PC-3 (cell line): ENCODE data around the gene SOS1. TPM values are rescaled to one million over a fixed set of nuclear protein-coding genes. Genes with fewer than 3 reads are reported as not detected.
A peak's percentile ranks its signal among the peaks of the same experiment; 100 is the strongest.
"Not testable (repeated sequence)": the region's sequence is repeated elsewhere in the genome, so short reads cannot be mapped to it uniquely, and the experiment has no call there.

Experiments used
- ATAC-seq: fragments of 200-7000 bp; cut with Tn5 transposase; 2 replicates; pipeline ENCODE4 v1.9.1; 2020; ENCODE audit warnings: mild to moderate bottlenecking, moderate library complexity
- BruUV-seq: library from RNA; stranded (reverse); fragments of 400-500 nt; replicated peaks from 2 replicates; lab custom pipeline; 2021; lab: Mats Ljungman, UMichigan
- CTCF ChIA-PET: fragments of 300-600 bp; sonication (Branson Sonifier 250); formaldehyde crosslinking; loops from one replicate; lab custom pipeline; 2022; ENCODE audit warnings: antibody characterized with exemption; lab: Charles Lee
- POLR2A ChIA-PET: fragments of 300-600 bp; sonication (Branson Sonifier 250); formaldehyde crosslinking; loops from one replicate; lab custom pipeline; 2022; ENCODE audit warnings: antibody characterized with exemption; ENCODE audit not compliant: unreplicated experiment; lab: Charles Lee
- DNase-seq: peaks from one replicate; pipeline ENCODE4 v3.0.0-alpha.2; 2015
- H2AFZ ChIP-seq: fragments of 300-600 bp; sonication (generic); 2 replicates; pipeline ENCODE4 v1.6.0; 2016; ENCODE audit warnings: antibody characterized with exemption, low read length
- H3F3A ChIP-seq: fragments of 300-600 bp; sonication (generic); one replicate; pipeline ENCODE4 v1.6.0; 2017; ENCODE audit warnings: antibody characterized with exemption, low read length, control low read depth, mild to moderate bottlenecking; ENCODE audit not compliant: unreplicated experiment
- H3K27ac ChIP-seq: fragments of 300-600 bp; sonication (generic); 2 replicates; pipeline ENCODE4 v1.5.1; 2016; ENCODE audit warnings: mild to moderate bottlenecking, low read length
- H3K27me3 ChIP-seq: fragments of 300-600 bp; sonication (generic); 2 replicates; pipeline ENCODE4 v1.6.1; 2016; ENCODE audit warnings: low read length, mixed read lengths
- H3K36me3 ChIP-seq: fragments of 300-600 bp; sonication (generic); 2 replicates; pipeline ENCODE4 v1.6.1; 2016; ENCODE audit warnings: low read depth, mixed run types, low read length, mixed read lengths
- H3K4me1 ChIP-seq: fragments of 300-600 bp; sonication (generic); 2 replicates; pipeline ENCODE4 v1.5.1; 2016; ENCODE audit warnings: low read length; ENCODE audit not compliant: insufficient read depth
- H3K4me2 ChIP-seq: fragments of 300-600 bp; sonication (generic); 2 replicates; pipeline ENCODE4 v1.6.0; 2016; ENCODE audit warnings: low read length
- H3K4me3 ChIP-seq: fragments of 300-600 bp; sonication (generic); 2 replicates; pipeline ENCODE4 v1.5.1; 2016; ENCODE audit warnings: mild to moderate bottlenecking, low read length, mixed read lengths
- H3K79me2 ChIP-seq: fragments of 300-600 bp; sonication (generic); 2 replicates; pipeline ENCODE4 v1.6.1; 2017; ENCODE audit warnings: low read length, mixed read lengths
- H3K9ac ChIP-seq: fragments of 300-600 bp; sonication (generic); 2 replicates; pipeline ENCODE4 v1.6.0; 2016; ENCODE audit warnings: mild to moderate bottlenecking, low read length
- H3K9me2 ChIP-seq: fragments of 300-600 bp; sonication (generic); replicated peaks from 2 replicates; pipeline ENCODE4 v1.6.1; 2016; ENCODE audit warnings: mixed run types, low read length, mixed read lengths
- H3K9me3 ChIP-seq: fragments of 300-600 bp; sonication (generic); 2 replicates; pipeline ENCODE4 v1.6.1; 2016; ENCODE audit warnings: low read length, mixed read lengths
- H4K20me1 ChIP-seq: fragments of 300-600 bp; sonication (generic); 2 replicates; pipeline ENCODE4 v1.6.1; 2016; ENCODE audit warnings: low read length, mixed read lengths
- EZH2 ChIP-seq: fragments of 300-600 bp; sonication (generic); IDR thresholded peaks from one replicate; pipeline ENCODE4 v1.6.1; 2017; ENCODE audit warnings: antibody characterized with exemption, mild to moderate bottlenecking, low read length; ENCODE audit not compliant: unreplicated experiment
- EZH2phosphoT487 ChIP-seq: fragments of 300-600 bp; sonication (generic); IDR thresholded peaks from 2 replicates; pipeline ENCODE4 v1.6.1; 2018; ENCODE audit warnings: mild to moderate bottlenecking, antibody characterized with exemption, low read length, borderline replicate concordance
- intact Hi-C: fragments of 100-400 bp; cut with micrococcal nuclease; formaldehyde crosslinking; loops from 2 replicates; pipeline ENCODE4 v1.9.0; 2023
- total RNA-seq: library from RNA; depleted of rRNA; stranded (reverse); fragments of >200 nt; gene quantifications from 2 replicates; pipeline ENCODE4 v1.2.3, GENCODE V29; 2014
- TF ChIP-seq, protein P1 (sequence below): fragments of 300-600 bp; sonication (generic); conservative IDR thresholded peaks from 2 replicates; pipeline ENCODE4 v1.5.1; 2017; ENCODE audit warnings: antibody characterized with exemption, low read depth, mild to moderate bottlenecking, low read length

SOS1 gene
- total RNA-seq, 1 experiment from 2014 or later = 9.7 TPM

GRCh38 chr2:38937548-38937947, 183.3 kb downstream of the SOS1 start:
- Histone ChIP-seq H3K27ac (no peak overlapping the region), H3K4me2 (no peak overlapping the region), H3F3A (no peaks in the 10 kb centered on the region), H3K36me3 (no peaks in the 10 kb centered on the region), H3K4me3 (no peak overlapping the region), H4K20me1 (no peaks in the 10 kb centered on the region), H2AFZ (no peak overlapping the region), H3K27me3 (no peaks in the 10 kb centered on the region), H3K4me1 (peaks cover 11% of the 10 kb centered on the region; the same call in 1 of the 2 replicates), H3K9ac (no peak overlapping the region), H3K79me2 (no peaks in the 10 kb centered on the region), H3K9me3 (no peaks in the 10 kb centered on the region), H3K9me2 (no peaks in the 10 kb centered on the region)
- ChIA-PET CTCF (no interaction called here), POLR2A (no interaction called here)
- DNase-seq (no peak), ATAC-seq (no peak)
- TF ChIP-seq EZH2 (no peak), EZH2phosphoT487 (no peak)
- TF ChIP-seq, protein P1, sequence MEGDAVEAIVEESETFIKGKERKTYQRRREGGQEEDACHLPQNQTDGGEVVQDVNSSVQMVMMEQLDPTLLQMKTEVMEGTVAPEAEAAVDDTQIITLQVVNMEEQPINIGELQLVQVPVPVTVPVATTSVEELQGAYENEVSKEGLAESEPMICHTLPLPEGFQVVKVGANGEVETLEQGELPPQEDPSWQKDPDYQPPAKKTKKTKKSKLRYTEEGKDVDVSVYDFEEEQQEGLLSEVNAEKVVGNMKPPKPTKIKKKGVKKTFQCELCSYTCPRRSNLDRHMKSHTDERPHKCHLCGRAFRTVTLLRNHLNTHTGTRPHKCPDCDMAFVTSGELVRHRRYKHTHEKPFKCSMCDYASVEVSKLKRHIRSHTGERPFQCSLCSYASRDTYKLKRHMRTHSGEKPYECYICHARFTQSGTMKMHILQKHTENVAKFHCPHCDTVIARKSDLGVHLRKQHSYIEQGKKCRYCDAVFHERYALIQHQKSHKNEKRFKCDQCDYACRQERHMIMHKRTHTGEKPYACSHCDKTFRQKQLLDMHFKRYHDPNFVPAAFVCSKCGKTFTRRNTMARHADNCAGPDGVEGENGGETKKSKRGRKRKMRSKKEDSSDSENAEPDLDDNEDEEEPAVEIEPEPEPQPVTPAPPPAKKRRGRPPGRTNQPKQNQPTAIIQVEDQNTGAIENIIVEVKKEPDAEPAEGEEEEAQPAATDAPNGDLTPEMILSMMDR = no peak
- intact Hi-C loops = no loop called here
- BruUV-seq = no TSS peak

DNA sequence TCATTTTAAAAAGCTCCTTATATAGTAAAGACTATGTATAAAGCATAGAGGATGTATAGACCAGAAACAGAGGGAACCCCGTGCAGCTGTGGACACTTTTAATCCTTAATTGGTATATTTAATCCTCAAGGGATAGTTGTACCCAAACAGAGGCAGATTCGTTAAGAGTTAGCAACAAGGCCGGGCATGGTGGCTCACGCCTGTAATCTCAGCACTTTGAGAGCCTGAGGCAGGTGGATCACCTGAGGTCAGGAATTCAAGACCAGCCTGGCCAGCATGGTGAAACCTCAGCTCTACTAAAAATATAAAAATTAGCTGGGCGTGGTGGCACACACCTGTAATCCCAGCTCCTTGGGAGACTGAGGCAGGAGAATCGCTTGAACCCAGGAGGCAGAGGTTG, 184.3 kb downstream of the SOS1 start:
- H4K20me1 ChIP-seq, H3K79me2 ChIP-seq, H3K27me3 ChIP-seq, DNase-seq, intact Hi-C loops, H3K27ac ChIP-seq, H3F3A ChIP-seq, H3K9me2 ChIP-seq, H3K4me3 ChIP-seq, BruUV-seq, POLR2A ChIA-PET, H3K9ac ChIP-seq, ATAC-seq, H3K9me3 ChIP-seq, H3K36me3 ChIP-seq, H2AFZ ChIP-seq: not testable (repeated sequence)
- Histone ChIP-seq H3K4me1 (peaks cover 11% of the 10 kb centered on the region; the same call in 1 of the 2 replicates), H3K4me2 (peak overlapping the region; percentile 32; the same call in 1 of the 2 replicates)
- CTCF ChIA-PET = interaction anchor here (1.5 kb wide), 1 partner anchor 11 kb away, joined by 6 read pairs; no protein-coding TSS in a partner anchor

DNA sequence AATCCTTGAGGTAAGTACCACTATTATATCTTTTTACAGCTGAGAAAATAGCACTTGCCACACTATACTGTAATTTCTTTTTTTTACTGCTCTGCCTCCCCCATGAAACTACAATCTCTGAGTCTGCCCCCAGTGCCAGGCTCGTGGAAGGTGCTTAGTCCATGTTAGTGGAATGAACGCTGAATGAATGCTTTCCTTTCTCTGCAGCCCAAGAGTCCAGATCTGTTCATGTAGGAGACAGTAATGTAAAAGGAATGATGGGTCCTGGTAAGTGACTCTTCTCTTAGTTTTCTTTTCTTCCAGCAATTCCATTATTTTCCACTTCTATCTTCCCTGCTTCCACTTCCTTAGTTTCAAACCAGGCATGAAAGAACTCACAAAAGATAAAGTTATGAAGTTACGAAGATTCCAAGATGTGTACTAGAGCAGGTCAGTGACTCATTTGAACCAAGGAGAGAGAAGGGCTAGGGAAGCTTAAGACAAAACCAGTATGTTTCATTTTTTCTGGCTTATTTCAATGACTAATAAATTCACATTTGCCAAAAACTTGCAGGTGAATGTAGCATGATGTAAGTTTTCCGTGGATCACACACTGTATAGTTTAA, 185.2 kb downstream of the SOS1 start:
- Histone ChIP-seq H3K36me3 (no peaks in the 10 kb centered on the region), H4K20me1 (no peaks in the 10 kb centered on the region), H3F3A (no peaks in the 10 kb centered on the region), H3K27me3 (no peaks in the 10 kb centered on the region), H3K4me2 (peak overlapping the region; percentile 32), H3K9me3 (no peaks in the 10 kb centered on the region), H3K79me2 (no peaks in the 10 kb centered on the region), H3K4me1 (peaks cover 11% of the 10 kb centered on the region; the same call in 1 of the 2 replicates), H3K9me2 (no peaks in the 10 kb centered on the region), H3K27ac (no peak overlapping the region), H3K4me3 (peak overlapping the region; percentile 10; the same call in 1 of the 2 replicates), H3K9ac (no peak overlapping the region), H2AFZ (peak overlapping the region; percentile 11)
- ChIA-PET CTCF (interaction anchor here (1.5 kb wide), 1 partner anchor 12 kb away, joined by 6 read pairs; no protein-coding TSS in a partner anchor), POLR2A (no interaction called here)
- DNase-seq (peak; percentile 59), ATAC-seq (peak; percentile 78)
- no TSS peak for BruUV-seq
- intact Hi-C loops = no loop called here
- TF ChIP-seq EZH2phosphoT487 (no peak), EZH2 (no peak)
- TF ChIP-seq, protein P1 = no peak
